Fibroblast of skin of abdomen (primary cell): ENCODE results near the gene NUSAP1.
"Not testable (repeated sequence)": the region's sequence is repeated elsewhere in the genome, so short reads cannot be mapped to it uniquely, and the experiment has no call there.

ENCODE experiments used
- DNase-seq: peaks from one replicate; pipeline ENCODE4 v3.0.0-alpha.2; 2013

The NUSAP1 gene

GRCh38 chr15:41416128-41416741, 83.6 kb downstream of the NUSAP1 start:
- no peak for DNase-seq

- DNase-seq: peak; percentile 89
These were observed 84.2 kb downstream of the NUSAP1 start, which contains the start of gene RTF1 for GRCh38 chr15:41416742-41417417. Gene RTF1 (plus strand): TSS chr15:41417095. CDS start chr15:41417116, 21 bp downstream.

GRCh38 chr15:41417418-41418195, 84.9 kb downstream of the NUSAP1 start:
- DNase-seq: peak; percentile 4

- no peak for DNase-seq
These were observed 91.4 kb downstream of the NUSAP1 start for GRCh38 chr15:41423979-41424659.

- DNase-seq: no peak
These were observed 92.1 kb downstream of the NUSAP1 start for GRCh38 chr15:41424809-41425208.

- not testable (repeated sequence) for DNase-seq
These were observed 93.2 kb downstream of the NUSAP1 start for GRCh38 chr15:41425907-41426306.

- DNase-seq: no peak
These were observed 96.6 kb downstream of the NUSAP1 start for GRCh38 chr15:41429003-41429890.
